NCI-H2196 treated with DMSO at 0.1 percent for 48 hours (cell line): ENCODE measurements around the gene FUOM.

ENCODE experiments used
- DNase-seq: peaks from one replicate; lab custom pipeline; 2025; ENCODE audit not compliant: unreplicated experiment; lab: John Stamatoyannopoulos, UW

The FUOM gene

DNA sequence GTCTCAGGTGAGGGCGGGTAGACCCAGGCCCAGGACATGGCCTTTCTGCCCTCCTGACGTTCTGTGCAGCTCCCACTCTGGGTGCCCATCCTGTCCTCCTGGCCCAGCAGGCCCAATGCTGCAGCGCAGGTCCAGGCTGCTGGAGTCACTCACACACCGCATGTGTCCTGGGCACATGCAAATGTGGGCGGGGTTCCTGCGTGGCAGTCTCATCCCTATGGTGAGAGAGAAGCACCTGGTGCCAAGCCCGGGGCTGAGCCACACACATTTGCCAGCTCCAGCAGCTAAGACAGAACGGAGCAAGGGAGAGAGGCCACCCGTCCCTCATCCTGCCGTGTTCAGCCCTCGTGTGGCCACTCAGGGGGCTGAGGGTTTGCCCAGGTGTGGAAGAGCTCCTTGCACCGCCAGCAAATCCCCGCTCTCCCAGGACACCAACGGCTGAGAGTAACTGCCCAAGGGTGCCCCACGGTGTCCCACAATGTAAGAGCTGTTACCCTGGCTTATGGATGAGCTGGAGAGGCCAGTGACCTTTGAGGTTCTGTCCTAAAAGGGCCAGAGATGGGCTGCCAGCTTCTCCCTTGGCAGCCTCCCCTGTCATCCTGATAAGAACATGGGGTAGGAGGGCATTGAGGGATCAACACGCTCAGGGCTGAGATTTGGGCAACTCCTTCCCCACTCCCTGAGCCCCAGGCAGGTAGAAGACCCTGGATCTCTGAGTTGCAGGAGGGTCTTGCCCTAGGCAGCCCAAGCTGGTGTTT lies 4.4 kb downstream of the FUOM start:
- no peak for DNase-seq

DNA sequence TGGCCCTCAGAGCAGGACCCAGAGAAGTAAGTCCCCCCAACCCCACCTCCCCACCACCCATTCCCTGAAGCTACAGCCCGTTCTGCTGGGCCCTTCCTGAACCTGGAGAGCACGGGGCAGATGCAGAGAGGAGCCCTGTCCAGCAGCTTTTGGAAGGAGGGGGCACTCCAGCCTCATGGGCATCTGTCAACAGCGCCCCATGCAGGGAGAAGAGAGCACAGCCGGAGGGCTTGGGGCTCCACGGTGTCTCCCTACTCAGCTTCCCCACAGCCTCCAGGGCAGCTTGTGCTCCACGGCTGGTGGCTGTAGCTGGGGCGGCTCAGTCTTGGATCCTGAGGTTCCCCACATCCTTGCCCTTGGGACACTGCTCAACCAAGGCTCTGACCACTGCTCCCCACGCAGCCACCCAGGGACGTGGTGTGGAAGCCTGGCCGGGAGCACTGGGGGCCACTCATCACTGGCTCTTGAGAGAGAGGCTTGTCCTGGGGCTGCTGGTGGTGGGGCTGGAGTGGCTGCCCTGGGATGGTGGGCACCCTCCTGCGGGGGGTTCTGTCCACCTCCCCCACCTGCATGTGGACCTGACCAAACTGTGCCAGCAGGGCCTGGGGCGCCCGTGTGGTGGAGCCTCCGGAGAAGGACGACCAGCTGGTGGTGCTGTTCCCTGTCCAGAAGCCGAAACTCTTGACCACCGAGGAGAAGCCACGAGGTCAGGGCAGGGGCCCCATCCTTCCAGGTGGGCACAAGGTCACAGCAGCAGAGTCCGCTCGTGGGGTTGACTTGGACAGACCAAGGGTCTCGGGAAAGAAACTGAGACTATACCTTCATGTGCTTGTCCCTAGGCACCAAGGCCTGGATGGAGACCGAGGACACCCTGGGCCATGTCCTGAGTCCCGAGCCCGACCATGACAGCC lies 6.2 kb downstream of the FUOM start:
- no peak for DNase-seq

DNA sequence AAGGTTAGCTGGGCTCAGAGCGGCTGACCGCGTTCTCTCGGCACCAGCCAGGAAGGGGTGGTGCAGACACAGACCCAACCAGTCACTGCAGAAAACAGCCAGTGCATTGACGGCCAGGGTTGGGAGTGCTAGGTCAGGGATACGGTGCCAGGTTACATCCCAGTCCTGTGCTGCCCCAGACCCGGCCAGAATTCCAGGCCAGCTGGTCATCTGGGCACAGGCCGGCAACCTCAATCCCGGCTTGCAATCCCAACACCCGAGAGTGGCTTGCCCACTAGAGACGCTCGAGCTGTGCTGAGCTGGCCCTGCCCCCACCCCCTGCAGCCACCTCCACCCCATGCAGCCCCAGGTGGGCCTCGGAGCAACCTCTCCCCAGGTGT lies 6.9 kb downstream of the FUOM start:
- DNase-seq = no peak

DNA sequence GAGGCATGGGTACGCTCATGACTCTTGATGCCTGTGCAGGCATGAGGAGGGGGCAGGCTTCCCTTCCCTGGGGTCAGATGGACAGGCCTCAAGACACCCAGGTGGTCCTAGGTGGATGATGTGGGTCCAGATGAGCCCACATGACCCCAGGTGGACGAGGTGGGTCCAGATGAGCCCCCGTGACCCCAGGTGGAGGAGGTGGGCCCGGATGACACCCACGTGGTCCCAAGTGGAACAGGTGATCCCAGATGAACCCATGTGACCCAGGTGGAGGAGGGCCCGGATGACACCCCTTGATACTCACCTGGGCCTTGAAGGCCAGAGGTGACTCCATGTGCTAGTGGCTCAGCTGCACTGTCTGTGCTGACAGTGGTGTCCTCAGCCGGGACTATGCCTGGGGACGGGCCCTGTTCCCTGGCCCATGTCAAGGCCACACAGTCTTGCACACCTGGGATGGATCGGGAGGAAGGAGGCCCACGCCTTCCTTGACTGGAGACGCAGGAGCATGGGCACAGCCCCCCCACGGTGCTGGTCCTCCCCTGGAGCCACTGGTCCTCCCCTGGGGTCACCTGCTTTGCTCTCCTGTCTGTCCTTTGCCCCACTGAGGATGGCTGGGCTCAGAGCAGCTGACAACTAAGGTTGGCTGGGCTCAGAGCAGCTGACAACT lies 7.4 kb downstream of the FUOM start:
- no peak for DNase-seq

DNA sequence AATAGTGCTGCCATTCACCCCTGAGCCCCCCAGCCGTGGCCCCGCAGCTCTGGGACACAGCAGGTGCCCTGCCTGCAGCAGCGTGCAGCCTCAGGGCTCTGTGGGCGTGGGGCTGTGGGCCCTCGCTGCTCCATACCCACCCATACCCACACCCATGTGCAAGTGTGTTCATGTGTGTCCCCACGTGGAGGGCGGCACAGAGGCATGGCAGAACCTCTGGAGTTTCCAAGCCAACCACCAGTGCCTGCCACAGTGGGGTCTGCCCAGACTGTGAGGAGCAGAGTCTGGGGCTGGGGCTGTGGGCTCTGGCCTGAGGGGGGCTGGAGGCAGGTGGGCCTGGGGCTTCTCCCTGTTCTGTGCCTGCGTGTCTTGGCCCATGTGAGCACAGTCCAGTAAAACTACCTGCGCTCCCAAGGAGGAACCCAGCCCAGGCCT lies 8.2 kb downstream of the FUOM start:
- DNase-seq = no peak

DNA sequence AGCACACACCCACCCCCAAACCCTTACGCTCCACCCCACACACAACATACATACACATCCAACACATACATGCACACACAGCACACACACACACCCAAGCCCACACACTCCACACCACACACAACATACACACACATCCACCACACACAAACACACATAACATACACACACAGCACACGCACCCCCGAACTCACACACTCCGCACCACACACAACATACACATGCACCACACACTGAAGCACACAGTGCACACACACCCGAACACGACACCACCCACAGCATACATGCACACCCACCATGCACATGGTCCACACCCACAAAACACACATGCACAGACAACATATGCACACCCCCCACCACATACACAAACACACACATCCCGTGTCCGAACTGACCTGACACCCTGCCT lies 8.7 kb downstream of the FUOM start:
- DNase-seq = no peak

DNA sequence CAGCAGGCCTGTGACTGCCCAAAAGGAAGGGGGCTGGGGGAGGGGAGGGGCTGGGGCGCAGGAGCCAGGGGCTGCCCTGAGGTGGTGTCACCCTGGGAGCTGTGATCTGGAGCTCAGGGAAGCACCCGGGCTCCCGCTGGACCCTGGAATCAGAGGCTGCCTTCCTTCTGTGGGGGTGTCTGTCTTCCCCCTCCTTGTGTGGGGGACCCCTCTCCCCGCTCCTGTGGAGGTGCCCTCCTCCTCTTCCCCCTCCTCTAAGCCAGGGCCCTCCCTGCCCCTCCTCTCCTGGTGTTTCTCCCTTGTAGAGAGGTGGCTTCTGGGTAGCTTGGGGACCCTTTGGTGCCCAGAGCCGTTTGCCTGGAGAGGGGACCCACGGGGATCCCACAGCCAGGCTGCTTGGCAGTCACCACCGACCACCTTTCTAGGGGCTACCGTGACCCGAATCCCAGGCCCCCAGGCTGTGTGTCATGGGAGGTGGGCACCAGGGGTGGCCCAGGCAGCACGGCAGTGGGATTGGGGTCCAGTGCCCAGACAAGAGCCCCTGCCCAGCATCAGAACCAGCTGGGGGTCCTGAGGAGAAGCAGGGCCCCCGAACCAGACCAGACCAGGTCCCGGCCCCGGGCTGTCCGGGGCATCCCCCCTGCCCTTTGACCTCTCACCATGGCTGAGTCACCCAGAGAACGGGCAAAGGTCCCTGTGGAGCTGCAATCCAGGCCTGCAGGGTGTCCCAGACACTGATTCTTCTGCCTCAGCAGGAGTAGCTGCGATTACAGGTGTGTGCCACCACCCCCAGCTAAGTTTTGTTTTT lies 9.9 kb downstream of the FUOM start:
- DNase-seq = no peak

DNA sequence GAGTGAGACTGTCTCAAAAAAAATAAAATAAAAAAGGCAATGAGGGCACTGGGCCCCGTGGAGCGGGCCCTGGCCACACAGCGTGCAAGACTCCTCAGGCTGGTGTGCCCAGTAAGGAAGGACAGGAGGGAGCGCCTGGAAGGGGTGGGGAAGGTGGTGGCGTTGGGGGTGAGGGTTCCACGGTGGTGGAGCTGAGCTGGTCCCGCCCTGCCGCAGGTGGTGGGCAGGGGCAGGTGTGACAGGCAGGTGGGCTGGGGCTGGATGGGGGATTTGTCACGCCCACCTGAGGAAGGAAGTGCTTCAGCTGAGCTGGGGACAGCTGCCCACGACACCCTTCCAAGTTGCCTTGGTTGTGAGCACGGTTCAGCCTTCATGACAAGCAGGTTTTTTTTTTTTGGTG lies 11.4 kb downstream of the FUOM start:
- DNase-seq = no peak

DNA sequence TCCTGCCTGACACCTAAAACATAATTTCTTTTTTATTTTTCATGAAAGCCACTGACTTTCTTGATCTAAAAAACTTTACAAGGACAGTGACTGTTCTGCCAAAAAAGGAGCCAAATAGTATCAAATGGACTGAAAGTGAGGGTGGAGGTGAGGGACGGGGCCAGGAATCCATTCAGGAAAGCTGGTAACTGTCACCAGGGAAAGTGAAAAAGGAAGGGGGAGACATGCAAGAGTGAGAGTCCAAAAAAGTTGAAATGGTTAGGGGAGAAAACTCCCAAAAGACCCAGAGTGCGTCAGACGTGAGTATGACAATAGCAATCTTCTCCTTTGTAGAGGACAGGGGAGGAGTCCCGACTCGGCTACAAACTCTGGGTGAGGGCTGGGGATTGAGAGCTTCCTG lies 13.6 kb downstream of the FUOM start:
- no peak for DNase-seq

DNA sequence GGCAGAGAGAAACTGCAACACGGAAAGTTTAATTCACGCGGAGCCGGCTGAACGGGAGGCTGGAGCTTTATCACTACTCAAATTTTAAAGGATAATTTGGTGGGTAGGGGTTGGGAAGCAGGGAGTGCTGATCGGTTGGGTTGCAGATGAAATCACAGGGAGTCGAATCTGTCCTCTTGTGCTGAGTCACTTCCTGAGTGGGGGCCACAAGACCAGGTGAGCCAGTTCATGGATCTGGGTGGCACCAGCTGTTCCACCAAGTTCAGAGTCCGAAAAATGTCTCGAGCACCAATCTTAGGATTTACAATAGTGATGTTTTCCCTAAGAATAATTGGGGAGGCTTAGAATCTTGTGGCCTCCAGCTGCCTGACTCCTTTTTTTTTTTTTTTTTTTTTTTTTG lies 14.3 kb downstream of the FUOM start:
- no peak for DNase-seq

DNA sequence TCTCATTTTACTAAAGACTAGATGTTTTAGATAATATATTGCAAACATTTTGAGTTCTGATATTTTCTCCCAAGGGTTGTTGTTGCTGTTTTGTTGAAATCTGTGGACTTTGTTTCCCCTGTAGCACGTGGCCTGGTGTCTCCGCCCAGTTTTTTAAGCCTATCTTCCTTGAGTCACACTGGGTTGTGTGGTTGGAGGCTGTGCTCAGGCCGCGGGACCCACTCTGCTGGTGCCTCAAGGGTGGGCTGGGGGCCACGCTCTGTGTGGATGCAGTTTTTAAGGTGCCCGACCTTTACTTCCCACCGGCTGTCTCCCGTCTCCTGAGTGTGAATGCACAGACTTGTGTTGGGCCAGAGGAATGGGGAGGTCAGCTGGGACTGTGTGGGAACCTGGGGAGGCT lies 14.9 kb downstream of the FUOM start:
- DNase-seq = no peak

DNA sequence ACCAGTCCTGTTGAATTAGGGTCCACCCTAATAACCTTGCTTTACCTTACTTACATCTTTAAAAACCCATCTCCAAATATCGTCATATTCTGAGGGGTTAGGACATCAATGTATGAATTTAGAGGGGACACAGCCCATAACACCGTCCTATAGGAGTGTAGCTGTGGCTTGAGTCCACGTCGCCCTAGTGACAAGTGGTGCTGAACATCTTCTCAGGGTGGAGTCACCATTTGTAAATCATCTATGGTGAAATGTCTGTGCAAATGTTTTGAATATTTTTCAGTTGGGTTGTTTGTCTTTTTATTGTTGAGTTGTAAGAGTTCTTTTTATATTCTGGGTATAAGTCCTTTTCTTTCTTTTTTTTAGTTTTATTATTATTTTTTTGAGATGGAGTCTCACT lies 15.8 kb downstream of the FUOM start:
- DNase-seq = no peak

DNA sequence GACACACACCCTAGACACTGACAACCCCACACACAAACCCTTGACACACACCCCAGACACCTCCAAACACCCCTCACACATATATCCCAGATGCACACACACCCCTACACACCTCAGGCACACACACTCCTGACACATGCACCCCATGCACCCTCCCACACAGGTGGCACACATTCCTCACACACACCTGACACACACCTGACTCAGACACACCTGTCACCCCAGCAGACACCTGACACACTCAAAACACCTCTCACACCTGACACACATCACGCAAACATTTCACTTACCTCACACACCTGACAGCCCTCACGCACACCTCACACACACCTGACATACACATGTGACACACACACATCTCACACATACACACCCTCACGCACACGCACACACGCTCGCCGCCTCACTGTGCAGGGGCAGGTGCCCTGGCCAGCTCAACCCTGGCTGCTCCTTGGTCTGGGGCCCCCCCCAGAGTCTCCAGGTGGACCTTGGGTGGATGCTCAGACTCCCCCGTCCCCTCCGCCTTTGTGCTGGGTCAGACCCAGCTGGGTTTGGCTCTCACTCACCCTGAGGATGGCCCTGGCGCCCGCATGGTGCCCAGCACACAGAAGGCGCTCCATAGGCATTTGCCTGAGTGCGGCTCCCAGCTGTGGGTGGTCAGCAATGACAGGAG lies 18.0 kb downstream of the FUOM start:
- no peak for DNase-seq

DNA sequence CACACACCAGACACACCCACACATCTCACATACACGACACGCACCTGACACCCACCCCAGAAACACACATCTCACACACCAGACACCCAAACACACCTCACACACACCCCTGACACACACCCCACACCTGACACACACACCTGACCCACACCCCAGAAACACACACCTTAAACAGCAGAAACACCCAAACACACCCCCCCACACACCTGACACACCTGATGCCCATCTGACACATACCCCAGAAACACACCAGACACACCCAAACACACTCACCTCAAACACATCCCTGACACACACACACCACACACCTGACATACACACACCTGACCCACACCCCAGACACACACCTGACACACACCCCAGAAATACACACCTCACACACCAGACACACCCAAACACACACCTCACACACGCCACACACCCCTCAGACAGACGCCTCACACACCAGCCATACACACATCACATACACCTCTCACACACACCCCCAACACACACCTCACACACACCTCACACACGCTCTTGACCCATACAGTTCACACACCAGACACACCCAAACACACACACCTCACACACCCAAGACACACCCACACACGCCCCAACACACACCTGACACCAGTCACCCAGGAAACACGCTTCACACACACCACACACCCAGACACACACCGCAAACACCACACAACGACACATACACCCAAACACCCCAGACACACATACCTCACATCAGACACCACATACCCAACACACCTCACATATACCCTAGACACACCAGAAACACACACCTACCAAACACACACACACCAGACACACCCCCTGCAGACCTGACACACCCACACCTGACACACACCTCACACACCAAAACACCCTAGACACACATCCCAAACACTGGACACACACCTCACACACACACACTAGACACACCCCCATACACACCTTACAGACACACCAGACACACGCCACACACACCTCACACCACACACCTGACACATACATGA lies 19.4 kb downstream of the FUOM start:
- DNase-seq = no peak

DNA sequence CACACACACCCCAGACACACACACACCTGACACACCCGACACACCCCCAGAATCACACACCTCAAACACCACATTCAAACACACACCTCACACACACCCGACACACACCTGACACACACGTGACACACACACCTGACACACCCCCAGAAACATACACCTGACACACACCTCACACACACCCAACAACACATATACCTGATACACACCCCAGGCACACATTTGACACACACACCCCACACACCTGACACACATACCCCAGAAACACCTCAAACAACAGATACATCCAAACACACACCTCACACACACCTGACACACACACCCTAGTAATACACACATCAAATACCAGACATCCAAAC lies 20.5 kb downstream of the FUOM start:
- no peak for DNase-seq

DNA sequence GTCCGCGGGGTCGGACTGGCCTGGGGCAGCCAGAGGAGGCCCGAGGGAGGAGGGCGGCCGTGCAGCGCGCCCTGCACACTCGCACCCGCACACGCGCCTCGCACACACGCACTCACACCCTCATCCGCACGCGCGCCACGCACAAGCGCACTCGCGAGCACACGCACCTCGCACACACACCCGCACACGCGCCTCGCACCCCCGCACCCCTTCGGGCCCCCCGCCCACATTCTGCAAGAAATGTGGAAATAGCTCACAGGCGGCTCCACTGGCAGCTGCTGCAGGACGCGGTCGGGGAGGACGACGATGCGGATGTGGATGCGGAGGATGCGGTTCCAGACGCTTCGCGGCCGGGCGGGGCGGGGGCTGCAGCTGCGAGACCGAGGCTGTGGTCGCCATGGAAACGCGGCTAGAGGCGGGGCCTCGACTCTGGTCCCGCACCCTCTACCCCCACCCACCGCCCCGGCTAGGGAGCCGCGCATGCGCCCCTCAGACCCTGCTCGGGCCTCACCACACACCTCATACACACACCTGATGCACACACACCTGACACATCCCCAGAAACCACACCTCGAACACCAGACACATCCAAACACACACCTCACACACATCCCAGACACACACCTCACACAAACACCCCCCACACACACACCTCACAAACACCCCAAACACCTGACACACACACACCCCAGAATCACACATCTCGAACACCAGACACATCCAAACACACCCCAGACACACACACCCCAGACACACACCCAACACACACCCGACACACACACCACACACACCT lies 21.0 kb downstream of the FUOM start, which contains the start of gene CALY:
CALY (minus strand) TSS at position 320 of the 793 bp plus-strand sequence. CDS start 7,907 bp downstream, outside the sequence.
- DNase-seq = no peak

DNA sequence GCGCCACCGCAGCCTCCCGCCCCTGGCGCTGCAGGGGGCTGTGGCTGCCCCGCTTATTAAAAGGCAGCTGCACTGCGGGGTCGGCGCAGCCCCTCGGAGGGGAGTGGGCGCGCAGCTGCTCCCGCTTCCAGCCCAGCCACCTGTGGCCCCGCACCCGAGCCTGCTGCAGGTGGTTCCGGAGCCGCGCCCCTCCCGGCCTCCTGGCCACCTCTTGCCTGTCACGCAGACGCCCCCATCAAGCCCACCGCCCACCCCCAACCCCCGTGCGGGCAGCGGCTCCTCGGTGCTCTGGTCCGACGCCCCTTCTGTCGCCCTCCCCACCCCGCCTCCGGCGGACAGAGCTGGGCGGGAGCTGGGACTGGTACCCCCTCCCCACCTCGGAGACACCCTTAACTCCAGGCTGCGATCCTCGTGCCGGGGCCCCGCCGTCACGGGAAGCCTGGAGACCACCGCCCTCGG lies 21.7 kb downstream of the FUOM start:
- DNase-seq = no peak
